Stimulated activated CD8-positive, alpha-beta memory T cell treated with anti-CD3 and anti-CD28 coated beads, Interleukin-4, amount 100 ng/mL, for 24 hours (primary cell): ENCODE measurements around the gene TRIOBP.
"Not testable (repeated sequence)": the region's sequence is repeated elsewhere in the genome, so short reads cannot be mapped to it uniquely, and the experiment has no call there.

Source experiments
- DNase-seq: peaks from one replicate; pipeline ENCODE4 v3.0.0-alpha.2; 2020; ENCODE audit warnings: low read depth

TRIOBP gene

GRCh38 chr22:37778370-37779009, 81.6 kb downstream of the TRIOBP start:
- DNase-seq = no peak

- no peak for DNase-seq
Observed at GRCh38 chr22:37781434-37782059, 84.7 kb downstream of the TRIOBP start.

GRCh38 chr22:37782340-37783168, 85.7 kb downstream of the TRIOBP start:
- DNase-seq = no peak

GRCh38 chr22:37784829-37785495, 88.1 kb downstream of the TRIOBP start:
- no peak for DNase-seq

- no peak for DNase-seq
Observed at GRCh38 chr22:37790234-37790633, 93.4 kb downstream of the TRIOBP start.

- no peak for DNase-seq
Observed at GRCh38 chr22:37792494-37792893, 95.6 kb downstream of the TRIOBP start.

GRCh38 chr22:37794376-37794775, 97.5 kb downstream of the TRIOBP start:
- DNase-seq = no peak

GRCh38 chr22:37796079-37796478, 99.2 kb downstream of the TRIOBP start:
- DNase-seq = no peak

- not testable (repeated sequence) for DNase-seq
Observed at GRCh38 chr22:37797259-37797658, 100.4 kb downstream of the TRIOBP start.

GRCh38 chr22:37797874-37798500, 101.1 kb downstream of the TRIOBP start:
- no peak for DNase-seq

- DNase-seq = not testable (repeated sequence)
Observed at GRCh38 chr22:37799979-37800378, 103.1 kb downstream of the TRIOBP start.

- no peak for DNase-seq
Observed at GRCh38 chr22:37801946-37802309, 105.1 kb downstream of the TRIOBP start.

GRCh38 chr22:37802310-37803194, 105.7 kb downstream of the TRIOBP start:
- DNase-seq = no peak

- no peak for DNase-seq
Observed at GRCh38 chr22:37803195-37803638, 106.4 kb downstream of the TRIOBP start.

- DNase-seq = no peak
Observed at GRCh38 chr22:37803639-37804351, 106.9 kb downstream of the TRIOBP start.

- DNase-seq = no peak
Observed at GRCh38 chr22:37804352-37804880, 107.6 kb downstream of the TRIOBP start.

- DNase-seq = peak; percentile 41
Observed at GRCh38 chr22:37804881-37805809, 108.3 kb downstream of the TRIOBP start.

- DNase-seq = no peak
Observed at GRCh38 chr22:37805810-37806277, 109.0 kb downstream of the TRIOBP start.
